Liver (tissue), 9 donors: Measurements from ENCODE around the gene PLS3. TPM values are rescaled to one million over a fixed set of nuclear protein-coding genes. Genes with fewer than 3 reads are reported as not detected.

Experiments
- DNase-seq: peaks from one replicate; pipeline ENCODE4 v3.0.0-alpha.2; 2017; ENCODE audit warnings: low spot score
- H3K27ac ChIP-seq, 2 donors: one replicate each; pipeline ENCODE4 v1.7.0; 2013; ENCODE audit warnings: inconsistent platforms in 2 of 2, low read length in 2 of 2, control low read depth in 1 of 2, low read depth in 1 of 2, mild to moderate bottlenecking in 1 of 2
- H3K27me3 ChIP-seq, 4 donors: one replicate each; pipeline versions ENCODE4 v1.6.1 to v1.7.0; 2013; ENCODE audit warnings: low read length in 3 of 4, inconsistent platforms in 1 of 4, mild to moderate bottlenecking in 1 of 4, moderate library complexity in 1 of 4; ENCODE audit not compliant: control insufficient read depth in 4 of 4, insufficient read depth in 4 of 4
- H3K36me3 ChIP-seq, 4 donors: one replicate each; pipeline versions ENCODE4 v1.6.1 to v1.7.0; 2013; ENCODE audit warnings: low read length in 3 of 4, mild to moderate bottlenecking in 3 of 4, low read depth in 1 of 4, moderate library complexity in 1 of 4; ENCODE audit not compliant: control insufficient read depth in 4 of 4, insufficient read depth in 3 of 4
- H3K4me1 ChIP-seq, 4 donors: one replicate each; pipeline versions ENCODE4 v1.6.1 to v1.7.0; 2013; ENCODE audit warnings: low read length in 3 of 4, mild to moderate bottlenecking in 3 of 4, moderate library complexity in 1 of 4; ENCODE audit not compliant: control insufficient read depth in 4 of 4, insufficient read depth in 4 of 4
- H3K4me3 ChIP-seq, 3 donors: one replicate each; pipeline versions ENCODE4 v1.6.1 to v1.7.0; 2013; ENCODE audit warnings: low read length in 3 of 3, control low read depth in 1 of 3, low read depth in 1 of 3, mild to moderate bottlenecking in 1 of 3
- H3K9ac ChIP-seq, 2 donors: one replicate each; pipeline ENCODE4 v1.7.0; 2013; ENCODE audit warnings: low read length in 2 of 2, mild to moderate bottlenecking in 2 of 2, moderate library complexity in 2 of 2, control low read depth in 1 of 2, low read depth in 1 of 2
- H3K9me3 ChIP-seq, 4 donors: one replicate each; pipeline versions ENCODE4 v1.6.1 to v1.7.0; 2013; ENCODE audit warnings: low read length in 3 of 4; ENCODE audit not compliant: control insufficient read depth in 4 of 4
- ATF3 ChIP-seq: IDR thresholded peaks from 2 replicates; pipeline ENCODE4 v1.6.1; 2016; ENCODE audit warnings: antibody characterized with exemption
- CTCF ChIP-seq: fragments of 150-350 bp; IDR thresholded peaks from 2 replicates; pipeline ENCODE4 v1.5.1; 2017; ENCODE audit warnings: improper control_type of control experiment, low read depth, low read length; ENCODE audit not compliant: missing input control
- EGR1 ChIP-seq, 2 donors: IDR thresholded peaks; 2 replicates each; pipeline ENCODE4 v1.6.1; 2016 to 2018; ENCODE audit warnings: antibody characterized with exemption in 2 of 2, low read depth in 2 of 2
- FOXA1 ChIP-seq: IDR thresholded peaks from 2 replicates; pipeline ENCODE4 v1.6.1; 2016; ENCODE audit warnings: antibody characterized with exemption
- FOXA2 ChIP-seq: IDR thresholded peaks from 2 replicates; pipeline ENCODE4 v1.6.1; 2016; ENCODE audit warnings: antibody characterized with exemption
- GABPA ChIP-seq, 2 donors: IDR thresholded peaks in 1 of 2; conservative IDR thresholded peaks in 1 of 2; 2 replicates each; pipeline ENCODE4 v1.6.1; 2016; ENCODE audit warnings: antibody characterized with exemption in 2 of 2, mild to moderate bottlenecking in 1 of 2, moderate library complexity in 1 of 2
- HNF4A ChIP-seq, 2 donors: conservative IDR thresholded peaks; 2 replicates each; pipeline ENCODE4 v1.6.1; 2016; ENCODE audit warnings: antibody characterized with exemption in 2 of 2, mild to moderate bottlenecking in 2 of 2
- HNF4G ChIP-seq: IDR thresholded peaks from 2 replicates; pipeline ENCODE4 v1.6.1; 2016; ENCODE audit warnings: antibody characterized with exemption
- JUND ChIP-seq, 2 donors: IDR thresholded peaks; 2 replicates each; pipeline ENCODE4 v1.6.1; 2016; ENCODE audit warnings: antibody characterized with exemption in 2 of 2
- MAX ChIP-seq: IDR thresholded peaks from 2 replicates; pipeline ENCODE4 v1.6.1; 2016; ENCODE audit warnings: antibody characterized with exemption
- NR2F2 ChIP-seq: IDR thresholded peaks from 2 replicates; pipeline ENCODE4 v1.6.1; 2016; ENCODE audit warnings: antibody characterized with exemption
- RAD21 ChIP-seq, 2 donors: IDR thresholded peaks; 2 replicates each; pipeline ENCODE4 v1.6.1; 2016; ENCODE audit warnings: antibody characterized with exemption in 2 of 2, mild to moderate bottlenecking in 2 of 2
- REST ChIP-seq: IDR thresholded peaks from 2 replicates; pipeline ENCODE4 v1.6.1; 2016; ENCODE audit warnings: antibody characterized with exemption, mild to moderate bottlenecking
- RXRA ChIP-seq, 2 donors: IDR thresholded peaks; 2 replicates each; pipeline ENCODE4 v1.6.1; 2017 to 2018; ENCODE audit warnings: antibody characterized with exemption in 2 of 2, mild to moderate bottlenecking in 1 of 2
- SP1 ChIP-seq: IDR thresholded peaks from 2 replicates; pipeline ENCODE4 v1.6.1; 2018; ENCODE audit warnings: antibody characterized with exemption, mild to moderate bottlenecking
- TAF1 ChIP-seq: conservative IDR thresholded peaks from 2 replicates; pipeline ENCODE4 v1.6.1; 2016; ENCODE audit warnings: antibody characterized with exemption, mild to moderate bottlenecking
- YY1 ChIP-seq: IDR thresholded peaks from 2 replicates; pipeline ENCODE4 v1.6.1; 2016; ENCODE audit warnings: antibody characterized with exemption, mild to moderate bottlenecking
- WGBS: extraction: QIAGEN DNeasy Blood & Tissue Kit; methylation state at CpG from one replicate; pipeline ENCODE4 v1.1.7; 2013; 5-methylcytosine and 5-hydroxymethylcytosine counted together
- polyA plus RNA-seq, 2 donors: library from polyadenylated mRNA; stranded (reverse) in 1 of 2; unstranded in 1 of 2; fragments of 200-250 nt in 1 of 2; fragments of >200 nt in 1 of 2; fragmentation: Nextera tagmentation in 1 of 2; extraction: Ambion mirVana in 1 of 2; gene quantifications; one replicate each; pipeline versions ENCODE4 v1.2.1 to v1.2.3, GENCODE V29; 2013 to 2015
- total RNA-seq, 2 donors: library from RNA; depleted of rRNA; stranded (reverse); fragments of >200 nt; gene quantifications; one replicate each; pipeline ENCODE4 v1.2.3, GENCODE V29; 2014
- donor health status: healthy.
- donor health status: healthy.
- donor health status: healthy.
- donor health status: healthy.
- donor health status: healthy.

Gene PLS3
- total and polyA plus RNA-seq, 4 donors: 56.3 to 119 (median 71.6) TPM

- Histone ChIP-seq H3K27ac (peak overlapping the region in 1 of 2 donors; percentile 20), H3K9me3 (no peaks in the 10 kb centered on the region), H3K9ac (no peak overlapping the region), H3K4me1 (no peaks in the 10 kb centered on the region), H3K27me3 (no peaks in the 10 kb centered on the region), H3K4me3 (no peak overlapping the region), H3K36me3 (no peaks in the 10 kb centered on the region)
- no peak for DNase-seq
- 48% methylated on average over 1 of the region's 1 CpG for WGBS
- no peak for TF ChIP-seq TAF1
- peak in 1 of 2 donors; percentile 18 for TF ChIP-seq HNF4A (conservative IDR thresholded peaks at IDR 0.05)
- TF ChIP-seq REST: no peak
- TF ChIP-seq RXRA (IDR thresholded peaks at IDR 0.05): no peak
Measured at GRCh38 chrX:115521741-115522140, 39.2 kb upstream of the PLS3 start.

GRCh38 chrX:115522952-115523351, 38.0 kb upstream of the PLS3 start:
- Histone ChIP-seq H3K4me1 (no peaks in the 10 kb centered on the region), H3K9ac (no peak overlapping the region), H3K27me3 (no peaks in the 10 kb centered on the region), H3K27ac (no peak overlapping the region), H3K9me3 (no peaks in the 10 kb centered on the region), H3K36me3 (no peaks in the 10 kb centered on the region), H3K4me3 (no peak overlapping the region)
- no peak for TF ChIP-seq CTCF
- no peak for TF ChIP-seq ATF3
- no peak for TF ChIP-seq HNF4G
- TF ChIP-seq YY1: no peak
- no peak for TF ChIP-seq SP1
- no peak for TF ChIP-seq JUND (IDR thresholded peaks at IDR 0.05)
- no peak for TF ChIP-seq GABPA (IDR thresholded peaks at IDR 0.05 in 1 of 2, conservative IDR thresholded peaks at IDR 0.05 in 1 of 2)
- TF ChIP-seq FOXA1: no peak
- TF ChIP-seq NR2F2: no peak
- TF ChIP-seq HNF4A (conservative IDR thresholded peaks at IDR 0.05): no peak
- DNase-seq: no peak

GRCh38 chrX:115525486-115525885, 35.5 kb upstream of the PLS3 start:
- Histone ChIP-seq H3K9ac (no peak overlapping the region), H3K4me1 (no peaks in the 10 kb centered on the region), H3K9me3 (no peaks in the 10 kb centered on the region), H3K27ac (no peak overlapping the region), H3K36me3 (no peaks in the 10 kb centered on the region), H3K27me3 (no peaks in the 10 kb centered on the region), H3K4me3 (no peak overlapping the region)
- DNase-seq: no peak
- WGBS: 96% methylated on average over 7 of the region's 7 CpGs
- TF ChIP-seq YY1 (no peak), EGR1 (IDR thresholded peaks at IDR 0.05; ENCODE audit: low read depth in 2 of 2) (no peak), RXRA (IDR thresholded peaks at IDR 0.05) (no peak), HNF4A (conservative IDR thresholded peaks at IDR 0.05) (no peak), FOXA1 (no peak), GABPA (IDR thresholded peaks at IDR 0.05 in 1 of 2, conservative IDR thresholded peaks at IDR 0.05 in 1 of 2) (no peak), ATF3 (no peak), MAX (no peak), HNF4G (no peak), RAD21 (IDR thresholded peaks at IDR 0.05) (no peak), NR2F2 (no peak), FOXA2 (no peak), REST (no peak), TAF1 (no peak), JUND (IDR thresholded peaks at IDR 0.05) (no peak)
